ENCODE results near the gene RNMT.

Gene RNMT

GRCh38 chr18:13715330-13715729, 11.1 kb upstream of the RNMT start:
- TF ChIP-seq CTCF (IDR thresholded peaks at IDR 0.05; ENCODE audit: unreplicated experiment in 3 of 3) = no peak
- Mint-ChIP-seq H3K4me3 (no peak overlapping the region), H3K27me3 (ENCODE audit: low read depth) (no peaks in the 10 kb centered on the region), H3K27ac (no peak overlapping the region), H3K9me3 (peaks cover 13% of the 10 kb centered on the region), H3K4me1 (no peaks in the 10 kb centered on the region), H3K36me3 (ENCODE audit: low read depth) (peaks cover 22% of the 10 kb centered on the region)

GRCh38 chr18:13716916-13717315, 9.6 kb upstream of the RNMT start:
- Mint-ChIP-seq H3K36me3 (ENCODE audit: low read depth) (peaks cover 10% of the 10 kb centered on the region), H3K27ac (no peak overlapping the region), H3K9me3 (peaks cover 2% of the 10 kb centered on the region), H3K4me1 (no peaks in the 10 kb centered on the region), H3K4me3 (no peak overlapping the region), H3K27me3 (ENCODE audit: low read depth) (no peaks in the 10 kb centered on the region)
- no peak for TF ChIP-seq CTCF (IDR thresholded peaks at IDR 0.05; ENCODE audit: unreplicated experiment in 3 of 3)

DNA sequence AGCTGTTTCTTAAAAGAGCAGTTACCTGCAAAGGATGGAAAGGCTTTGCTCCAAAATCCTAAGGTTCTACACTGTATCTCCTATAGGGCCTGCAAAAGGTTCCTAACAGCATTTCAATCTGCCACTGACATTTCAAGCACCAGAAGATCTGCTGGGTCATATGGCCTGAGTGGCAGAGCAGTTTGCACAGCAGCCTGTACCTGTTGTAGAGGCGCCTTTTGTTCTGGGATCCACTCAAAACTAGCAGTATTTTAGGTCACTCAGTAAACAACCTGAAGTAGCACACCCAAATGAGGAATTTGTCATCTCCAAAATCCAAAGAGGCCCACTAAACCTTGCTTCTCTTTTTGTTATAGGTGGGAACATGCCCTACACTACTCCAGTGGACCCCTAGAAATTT, 6.3 kb upstream of the RNMT start:
- no peak for TF ChIP-seq CTCF (IDR thresholded peaks at IDR 0.05; ENCODE audit: unreplicated experiment in 3 of 3)
- no peak overlapping the region for H3K27ac Mint-ChIP-seq
- peaks cover 2% of the 10 kb centered on the region for H3K9me3 Mint-ChIP-seq
- H3K4me1 Mint-ChIP-seq = peaks cover 12% of the 10 kb centered on the region
- H3K4me3 Mint-ChIP-seq = no peak overlapping the region
- peaks cover 13% of the 10 kb centered on the region for H3K36me3 Mint-ChIP-seq (ENCODE audit: low read depth)
- no peaks in the 10 kb centered on the region for H3K27me3 Mint-ChIP-seq (ENCODE audit: low read depth)

DNA sequence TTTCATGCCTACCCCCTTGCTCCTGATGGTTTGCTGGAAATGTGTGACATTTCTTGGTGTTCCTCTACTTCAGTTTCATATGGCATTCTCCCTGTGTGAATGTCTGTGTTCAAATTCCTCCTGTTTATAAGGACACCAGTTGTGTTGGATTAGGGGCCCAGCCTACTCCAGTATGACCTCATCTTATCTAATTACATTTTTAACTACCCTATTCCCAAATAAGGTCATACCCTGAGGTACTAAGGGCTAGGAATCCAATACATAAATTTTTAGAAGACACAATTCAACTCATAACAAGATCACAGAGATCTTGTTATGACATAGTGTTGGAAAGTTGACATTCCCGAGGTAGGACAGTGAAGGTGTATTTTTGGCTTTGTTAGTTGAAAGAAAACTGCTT, 5.6 kb upstream of the RNMT start:
- Mint-ChIP-seq H3K4me1 (peaks cover 18% of the 10 kb centered on the region), H3K27me3 (ENCODE audit: low read depth) (no peaks in the 10 kb centered on the region), H3K4me3 (no peak overlapping the region), H3K36me3 (ENCODE audit: low read depth) (peaks cover 13% of the 10 kb centered on the region), H3K9me3 (peaks cover 2% of the 10 kb centered on the region), H3K27ac (no peak overlapping the region)
- no peak for TF ChIP-seq CTCF (IDR thresholded peaks at IDR 0.05; ENCODE audit: unreplicated experiment in 3 of 3)

DNA sequence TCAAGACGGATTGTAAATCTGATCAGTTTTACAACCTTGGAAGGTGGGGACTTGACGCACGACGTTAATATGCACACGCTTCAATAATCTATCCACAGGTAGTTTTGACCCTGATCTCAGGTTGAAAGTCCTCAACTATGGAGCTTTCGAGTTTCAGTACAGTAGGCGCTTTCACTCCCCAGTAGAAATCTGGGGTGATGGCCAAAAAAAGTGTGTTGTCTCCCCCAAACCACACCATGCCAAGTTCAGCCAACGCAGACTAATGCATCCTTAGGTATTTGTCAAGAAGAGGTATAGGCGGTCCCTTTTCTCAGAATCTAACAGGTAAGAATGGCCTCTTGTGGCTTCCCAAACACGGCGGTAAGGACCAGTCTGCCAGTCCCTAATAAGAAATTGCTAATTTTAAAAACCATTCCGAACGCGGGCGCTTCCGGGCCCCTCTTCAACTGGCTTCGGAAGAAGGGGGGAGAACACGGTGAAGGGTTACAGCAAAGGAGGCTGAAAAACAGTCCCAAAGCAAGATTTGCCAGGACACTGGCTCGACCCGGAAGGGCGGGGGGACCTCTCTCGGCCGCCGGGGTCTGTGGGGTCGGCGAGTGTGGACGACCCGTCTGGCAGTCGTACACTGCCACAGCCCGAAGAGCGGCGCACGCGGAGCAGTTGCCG, 774 bp upstream of the RNMT start:
- Mint-ChIP-seq H3K4me1 (peaks cover 31% of the 10 kb centered on the region), H3K36me3 (ENCODE audit: low read depth) (peaks cover 4% of the 10 kb centered on the region), H3K9me3 (no peaks in the 10 kb centered on the region), H3K27me3 (ENCODE audit: low read depth) (peaks cover 4% of the 10 kb centered on the region), H3K27ac (peak overlapping the region; percentile 37 to 78 (median 76)), H3K4me3 (peak overlapping the region; percentile 91 to 93 (median 91))
- TF ChIP-seq CTCF (IDR thresholded peaks at IDR 0.05; ENCODE audit: unreplicated experiment in 3 of 3) = no peak

DNA sequence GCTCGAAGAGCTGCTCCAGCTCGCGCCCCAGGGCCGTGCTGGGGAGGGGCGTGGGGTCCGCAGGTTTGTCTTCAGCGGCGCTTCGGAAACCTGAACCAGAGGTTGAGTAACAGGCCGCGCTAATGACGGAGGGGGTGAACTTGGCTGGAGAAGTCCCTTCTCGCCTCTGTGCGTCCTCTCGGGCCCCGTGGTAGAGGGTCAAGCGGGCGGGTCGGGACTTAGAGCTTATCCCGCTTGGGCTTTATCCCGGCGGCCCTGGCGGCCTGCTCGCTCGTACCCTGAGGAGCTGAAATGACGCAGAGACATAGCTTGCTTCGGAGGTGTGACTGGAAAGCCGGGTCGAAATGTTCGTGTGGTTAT, 479 bp downstream of the RNMT start:
- H3K4me1 Mint-ChIP-seq = peaks cover 31% of the 10 kb centered on the region
- no peaks in the 10 kb centered on the region for H3K9me3 Mint-ChIP-seq

More for the DNA sequence above, 479 bp downstream of the RNMT start:
- H3K27me3 Mint-ChIP-seq (ENCODE audit: low read depth) = peaks cover 4% of the 10 kb centered on the region
- no peak for TF ChIP-seq CTCF (IDR thresholded peaks at IDR 0.05; ENCODE audit: unreplicated experiment in 3 of 3)
- H3K27ac Mint-ChIP-seq = peak overlapping the region; percentile 85 to 94 (median 91)
- H3K4me3 Mint-ChIP-seq = peak overlapping the region; percentile 91 to 93 (median 91)
- peaks cover 9% of the 10 kb centered on the region for H3K36me3 Mint-ChIP-seq (ENCODE audit: low read depth)

All from nephron (organoid).